H1 (cell line): Measurements from ENCODE around the gene FCMR. TPM values are rescaled to one million over a fixed set of nuclear protein-coding genes. Genes with fewer than 3 reads are reported as not detected.

Experiments
- CTCF ChIA-PET: fragments of 300-600 bp; sonication (Branson Sonifier 250); formaldehyde crosslinking; loops from one replicate; lab custom pipeline; 2021; ENCODE audit not compliant: partially characterized antibody; lab: Charles Lee
- POLR2A ChIA-PET: fragments of 300-600 bp; sonication (Branson Sonifier 250); formaldehyde crosslinking; loops from one replicate; lab custom pipeline; 2021; ENCODE audit warnings: inconsistent platforms; ENCODE audit not compliant: partially characterized antibody; lab: Charles Lee
- DNase-seq, 2 experiments: peaks; one replicate each; pipeline versions ENCODE4 v3.0.0 to v3.0.0-alpha.2; 2010 to 2022; ENCODE audit warnings: low spot score in 2 of 2, low read depth in 1 of 2, mixed read lengths in 1 of 2
- FAIRE-seq: peaks from 2 replicates; lab custom pipeline; 2011; peaks lifted over from hg19 to GRCh38; lab: Jason Lieb, UNC
- H2AFZ ChIP-seq: 2 replicates; pipeline ENCODE4 v1.8.1; 2012; ENCODE audit warnings: low read length, inconsistent platforms
- H2AK5ac ChIP-seq: 2 replicates; pipeline ENCODE4 v1.6.1; 2013; ENCODE audit warnings: low read depth, low read length
- H2BK120ac ChIP-seq: replicated peaks from 2 replicates; pipeline ENCODE3; 2013; ENCODE audit warnings: low read depth, low read length, inconsistent platforms
- H2BK12ac ChIP-seq: 2 replicates; pipeline ENCODE4 v1.6.1; 2013; ENCODE audit warnings: low read depth, low read length
- H2BK15ac ChIP-seq: 2 replicates; pipeline ENCODE4 v1.6.1; 2013; ENCODE audit warnings: low read length
- H2BK20ac ChIP-seq: 2 replicates; pipeline ENCODE4 v1.6.1; 2013; ENCODE audit warnings: low read length
- H2BK5ac ChIP-seq: 2 replicates; pipeline ENCODE4 v1.6.1; 2013; ENCODE audit warnings: low read depth, low read length
- H3K14ac ChIP-seq: 2 replicates; pipeline ENCODE4 v1.6.1; 2013; ENCODE audit warnings: inconsistent platforms; ENCODE audit not compliant: insufficient read length
- H3K18ac ChIP-seq: 2 replicates; pipeline ENCODE4 v1.6.1; 2013; ENCODE audit warnings: low read length; ENCODE audit errors: extremely low read depth
- H3K23ac ChIP-seq: 2 replicates; pipeline ENCODE4 v1.6.1; 2013; ENCODE audit warnings: inconsistent platforms; ENCODE audit not compliant: insufficient read length
- H3K23me2 ChIP-seq: 2 replicates; pipeline ENCODE4 v1.6.1; 2013; ENCODE audit warnings: low read depth, low read length
- H3K27ac ChIP-seq: 2 replicates; pipeline ENCODE4 v1.6.1; 2011; ENCODE audit warnings: low read depth, low read length, inconsistent platforms
- H3K27me3 ChIP-seq, 4 experiments: replicated peaks in 1 of 4; 1 replicate in 1 of 4; 2 replicates in 3 of 4; pipeline versions ENCODE4 v1.6.1 to v1.8.1; 2011 to 2013; ENCODE audit warnings: low read length in 3 of 4, mild to moderate bottlenecking in 3 of 4, inconsistent platforms in 2 of 4, mixed read lengths in 2 of 4, moderate library complexity in 1 of 4; ENCODE audit not compliant: control insufficient read depth in 3 of 4, insufficient read depth in 3 of 4; ENCODE audit errors: extremely low read depth in 1 of 4
- H3K36me3 ChIP-seq, 4 experiments: 2 replicates each; pipeline versions ENCODE4 v1.6.1 to v1.8.1; 2011 to 2013; ENCODE audit warnings: mild to moderate bottlenecking in 4 of 4, low read length in 3 of 4, moderate library complexity in 2 of 4, control low read depth in 1 of 4, inconsistent platforms in 1 of 4; ENCODE audit not compliant: insufficient read depth in 4 of 4, control insufficient read depth in 2 of 4
- H3K4ac ChIP-seq: replicated peaks from 2 replicates; pipeline ENCODE3; 2013; ENCODE audit warnings: low read length, low read depth, mixed read lengths, inconsistent platforms; ENCODE audit not compliant: insufficient read length
- H3K4me1 ChIP-seq, 4 experiments: replicated peaks in 1 of 4; 1 replicate in 1 of 4; 2 replicates in 3 of 4; pipeline versions ENCODE4 v1.6.1 to v1.8.1; 2011 to 2013; ENCODE audit warnings: low read length in 3 of 4, inconsistent platforms in 2 of 4, mixed read lengths in 1 of 4; ENCODE audit not compliant: insufficient read depth in 4 of 4, control insufficient read depth in 3 of 4
- H3K4me2 ChIP-seq, 2 experiments: 2 replicates each; pipeline versions ENCODE4 v1.6.1 to v1.8.1; 2011 to 2013; ENCODE audit warnings: low read depth in 2 of 2, low read length in 2 of 2, control low read depth in 1 of 2, inconsistent platforms in 1 of 2, mild to moderate bottlenecking in 1 of 2; ENCODE audit not compliant: insufficient read depth in 1 of 2
- H3K4me3 ChIP-seq, 4 experiments: fragments of 200-600, 300-600 bp in 1 of 4; sonication (generic), shearing (Covaris generic), sonication (Bioruptor Twin) in 1 of 4; 2 replicates each; pipeline versions ENCODE4 v1.5.1 to v1.8.1; 2011 to 2016; ENCODE audit warnings: low read length in 4 of 4, low read depth in 3 of 4, control low read depth in 2 of 4, inconsistent platforms in 2 of 4, mild to moderate bottlenecking in 2 of 4, mixed read lengths in 1 of 4, moderate library complexity in 1 of 4; ENCODE audit not compliant: insufficient read depth in 2 of 4; ENCODE audit errors: extremely low read depth in 1 of 4
- H3K56ac ChIP-seq: replicated peaks from 2 replicates; pipeline ENCODE3; 2013; ENCODE audit warnings: low read depth, mild to moderate bottlenecking, mixed read lengths, low read length, inconsistent platforms; ENCODE audit not compliant: insufficient read length
- H3K79me1 ChIP-seq: 2 replicates; pipeline ENCODE4 v1.6.1; 2013; ENCODE audit warnings: low read depth, low read length, control low read depth
- H3K79me2 ChIP-seq, 2 experiments: 2 replicates each; pipeline versions ENCODE4 v1.6.1 to v1.8.1; 2012 to 2013; ENCODE audit warnings: low read length in 2 of 2, mild to moderate bottlenecking in 2 of 2, inconsistent platforms in 1 of 2; ENCODE audit not compliant: insufficient read depth in 2 of 2, control insufficient read depth in 1 of 2
- H3K9ac ChIP-seq, 4 experiments: replicated peaks in 1 of 4; 1 replicate in 1 of 4; 2 replicates in 3 of 4; pipeline versions ENCODE4 v1.6.1 to v1.8.1; 2011 to 2013; ENCODE audit warnings: low read depth in 3 of 4, low read length in 3 of 4, control low read depth in 2 of 4, mild to moderate bottlenecking in 2 of 4, moderate library complexity in 2 of 4, inconsistent platforms in 1 of 4; ENCODE audit errors: extremely low read depth in 1 of 4
- H3K9me3 ChIP-seq, 2 experiments: 2 replicates each; pipeline versions ENCODE4 v1.6.1 to v1.8.1; 2012 to 2013; ENCODE audit warnings: mild to moderate bottlenecking in 2 of 2, moderate library complexity in 2 of 2, control low read depth in 1 of 2, inconsistent platforms in 1 of 2, low read depth in 1 of 2, low read length in 1 of 2, mixed read lengths in 1 of 2; ENCODE audit not compliant: insufficient read depth in 2 of 2
- H4K20me1 ChIP-seq, 2 experiments: replicated peaks in 1 of 2; 2 replicates each; pipeline versions ENCODE3 to v1.8.1; 2011 to 2013; ENCODE audit warnings: inconsistent platforms in 2 of 2, low read length in 2 of 2, mild to moderate bottlenecking in 1 of 2; ENCODE audit not compliant: insufficient read depth in 2 of 2, control insufficient read depth in 1 of 2
- H4K5ac ChIP-seq: 2 replicates; pipeline ENCODE4 v1.6.1; 2013; ENCODE audit warnings: low read length, low read depth, mixed read lengths, inconsistent platforms; ENCODE audit not compliant: insufficient read length
- H4K8ac ChIP-seq: 2 replicates; pipeline ENCODE4 v1.8.0; 2013; ENCODE audit warnings: mild to moderate bottlenecking, moderate library complexity, low read length, inconsistent platforms; ENCODE audit not compliant: insufficient read depth; ENCODE audit errors: extremely low read depth
- H4K91ac ChIP-seq: replicated peaks from 2 replicates; pipeline ENCODE3; 2013; ENCODE audit warnings: low read length, mixed read lengths, inconsistent platforms; ENCODE audit not compliant: insufficient read length
- BACH1 ChIP-seq: IDR thresholded peaks from 2 replicates; pipeline ENCODE4 v1.6.1; 2012; ENCODE audit warnings: low read length, improper control_type of control experiment
- BCL11A ChIP-seq, 2 experiments: IDR thresholded peaks; one replicate each; pipeline ENCODE4 v1.6.1; 2011; ENCODE audit warnings: low read depth in 2 of 2, low read length in 2 of 2, mild to moderate bottlenecking in 2 of 2
- CHD1 ChIP-seq: IDR thresholded peaks from 2 replicates; pipeline ENCODE4 v1.6.1; 2012; ENCODE audit warnings: low read depth, low read length, improper control_type of control experiment
- CTBP2 ChIP-seq: IDR thresholded peaks from 2 replicates; pipeline ENCODE4 v1.7.0; 2011; ENCODE audit warnings: borderline replicate concordance, mild to moderate bottlenecking, moderate library complexity, mixed read lengths, low read length; ENCODE audit not compliant: insufficient read depth, insufficient read length
- EZH2 ChIP-seq: fragments of 200-600 bp; sonication (generic); IDR thresholded peaks from 2 replicates; pipeline ENCODE4 v1.7.1; 2012; ENCODE audit warnings: low read depth, mild to moderate bottlenecking, moderate library complexity, low read length, inconsistent platforms; ENCODE audit not compliant: severe bottlenecking
- FOSL1 ChIP-seq: IDR thresholded peaks from 2 replicates; pipeline ENCODE4 v1.6.1; 2011; ENCODE audit warnings: mild to moderate bottlenecking, low read depth, low read length, moderate library complexity; ENCODE audit not compliant: insufficient read depth
- MAFK ChIP-seq: IDR thresholded peaks from 2 replicates; pipeline ENCODE4 v1.6.1; 2012; ENCODE audit warnings: low read depth, mild to moderate bottlenecking, improper control_type of control experiment, low read length
- POU5F1 ChIP-seq: IDR thresholded peaks from 2 replicates; pipeline ENCODE4 v1.6.1; 2011; ENCODE audit warnings: low read depth, mild to moderate bottlenecking, low read length, moderate library complexity
- TEAD4 ChIP-seq: IDR thresholded peaks from 2 replicates; pipeline ENCODE4 v1.6.1; 2012; ENCODE audit warnings: low read depth, low read length, inconsistent platforms, mixed read lengths
- ZNF274 ChIP-seq: IDR thresholded peaks from 2 replicates; pipeline ENCODE4 v1.7.0; 2012; ENCODE audit warnings: low read length, borderline replicate concordance; ENCODE audit errors: extremely low read depth
- WGBS, 2 experiments: shearing (Covaris generic) in 1 of 2; methylation state at CpG; one replicate each; pipeline versions ENCODE4 v1.1.6 to v1.1.7; 2013 to 2015; ENCODE audit warnings: low lambda C conversion rate in 2 of 2, mixed read lengths in 2 of 2, inconsistent platforms in 1 of 2, low coverage in 1 of 2, missing lambda C conversion rate in 1 of 2; ENCODE audit not compliant: insufficient replicate concordance in 2 of 2, insufficient coverage in 1 of 2, insufficient read length in 1 of 2; ENCODE audit errors: extremely low coverage in 1 of 2, missing lambda C conversion rate in 1 of 2; 5-methylcytosine and 5-hydroxymethylcytosine counted together
- polyA plus RNA-seq, 7 experiments: library from polyadenylated mRNA; depleted of rRNA in 3 of 7; stranded (reverse) in 5 of 7; unstranded in 2 of 7; fragments of >200 nt in 5 of 7; fragments of 200-250 nt in 2 of 7; gene quantifications; 1 replicate in 5 of 7; 2 replicates in 1 of 7; 4 replicates in 1 of 7; pipeline versions ENCODE4 v1.2.1 to v1.2.3, GENCODE V29; 2011 to 2013; ENCODE audit warnings: missing spikeins in 2 of 7, mixed read lengths in 2 of 7
- total RNA-seq: library from RNA; stranded (reverse); fragmentation: NEBNext Ultra II Directional; extraction: Animal tissue kit (Norgen Biotek cat#: 25700); gene quantifications from 2 replicates; pipeline ENCODE4 v1.2.1, GENCODE V29; 2021
- TF ChIP-seq, protein P1 (sequence below): IDR thresholded peaks from 2 replicates; pipeline ENCODE4 v1.6.1; 2012; ENCODE audit warnings: inconsistent platforms
- TF ChIP-seq, protein P2 (sequence below): IDR thresholded peaks from 2 replicates; pipeline ENCODE4 v1.6.1; 2012; ENCODE audit warnings: inconsistent platforms

The FCMR gene
- total and polyA plus RNA-seq, 2 of the 8 experiments (the other 6 are each of a cell fraction or from before 2014, with no cell fraction given) = 0.53 TPM; not detected in 1

DNA sequence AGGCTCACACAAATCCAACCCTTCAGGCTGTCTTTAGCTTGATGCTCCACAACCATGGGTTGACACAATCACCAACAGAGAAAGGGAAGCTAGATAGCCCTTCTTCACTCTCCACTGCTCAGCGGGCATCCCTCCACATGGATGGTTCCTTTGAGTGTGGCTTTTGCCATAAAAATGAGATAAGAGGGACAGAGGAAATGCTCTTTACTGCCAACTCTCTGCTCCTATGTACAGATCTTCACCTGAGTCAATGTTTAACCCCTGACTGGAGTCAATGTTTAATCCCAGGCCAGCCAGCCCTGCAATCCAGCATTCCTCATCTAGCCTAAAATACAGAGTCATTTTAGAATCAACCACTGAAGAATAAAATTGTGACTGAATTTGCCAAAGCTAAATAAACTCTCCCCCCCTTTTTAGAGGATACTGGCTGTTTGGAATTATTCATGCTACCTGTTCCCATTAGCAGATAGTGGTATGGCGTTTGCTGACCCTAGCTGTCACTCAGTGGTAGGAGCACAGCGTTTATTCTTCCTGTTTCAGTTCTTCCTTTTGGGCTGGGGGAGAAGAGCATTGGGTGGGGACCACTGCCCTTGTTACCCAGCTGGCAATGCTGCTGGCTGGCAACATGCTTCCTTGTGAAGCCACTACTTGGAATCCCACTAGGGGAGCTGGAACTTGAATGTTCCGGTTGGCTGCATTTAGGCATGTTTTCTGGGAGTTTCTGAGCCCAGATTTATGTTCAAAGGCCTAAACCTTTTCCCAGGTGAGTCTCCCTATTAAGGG is 29.8 kb upstream of the FCMR start:
- H3K79me2 ChIP-seq = no peaks in the 10 kb centered on the region
- H3K4me2 ChIP-seq = no peak overlapping the region
- no peak overlapping the region for H3K18ac ChIP-seq
- H3K79me1 ChIP-seq = no peaks in the 10 kb centered on the region
- H3K9ac ChIP-seq = no peak overlapping the region
- H4K8ac ChIP-seq = no peak overlapping the region
- H3K4me3 ChIP-seq = no peak overlapping the region
- H2AFZ ChIP-seq = no peak overlapping the region
- CTCF ChIA-PET = interaction anchor here (0.6 to 13.6 kb wide), 7 partner anchors 19 to 153 kb away, joined by 3 to 226 read pairs (median 4); partner anchors contain the start of gene FCAMR
- H4K20me1 ChIP-seq = no peaks in the 10 kb centered on the region
- H2BK12ac ChIP-seq = no peak overlapping the region
- H2BK120ac ChIP-seq = no peak overlapping the region
- H2BK15ac ChIP-seq = no peak overlapping the region
- no peak overlapping the region for H3K56ac ChIP-seq
- no peak overlapping the region for H3K23ac ChIP-seq
- H4K5ac ChIP-seq = no peak overlapping the region
- DNase-seq (no peak), FAIRE-seq (no peak)
- no peaks in the 10 kb centered on the region for H3K9me3 ChIP-seq
- H3K27ac ChIP-seq = no peak overlapping the region
- 86% methylated on average over 4 of the region's 4 CpGs; no CpG with 5 or more reads in 1 of the 2 experiments for whole genome bisulfite sequencing, 2 experiments
- H3K23me2 ChIP-seq = no peaks in the 10 kb centered on the region
- H2BK5ac ChIP-seq = no peak overlapping the region
- H4K91ac ChIP-seq = no peak overlapping the region
- no peak overlapping the region for H2AK5ac ChIP-seq
- H3K4me1 ChIP-seq = no peaks in the 10 kb centered on the region
- no peak overlapping the region for H3K4ac ChIP-seq
- H3K36me3 ChIP-seq = no peaks in the 10 kb centered on the region
- POLR2A ChIA-PET = interaction anchor here (1.4 kb wide), 1 partner anchor 16 kb away, joined by 3 read pairs; no protein-coding TSS in a partner anchor
- H3K14ac ChIP-seq = no peak overlapping the region
- H3K27me3 ChIP-seq = peaks cover 0 to 3% (median 0%) of the 10 kb centered on the region in 4 experiments; a peak in 1 of 7 replicates
- H2BK20ac ChIP-seq = no peak overlapping the region
- TF ChIP-seq EZH2 (no peak), BACH1 (no peak), ZNF274 (no peak), POU5F1 (no peak), MAFK (no peak), BCL11A (IDR thresholded peaks at IDR 0.05; ENCODE audit: low read depth in 2 of 2, low read length in 2 of 2) (no peak), CTBP2 (no peak), FOSL1 (no peak), TEAD4 (no peak), CHD1 (no peak)
- TF ChIP-seq, protein P1, sequence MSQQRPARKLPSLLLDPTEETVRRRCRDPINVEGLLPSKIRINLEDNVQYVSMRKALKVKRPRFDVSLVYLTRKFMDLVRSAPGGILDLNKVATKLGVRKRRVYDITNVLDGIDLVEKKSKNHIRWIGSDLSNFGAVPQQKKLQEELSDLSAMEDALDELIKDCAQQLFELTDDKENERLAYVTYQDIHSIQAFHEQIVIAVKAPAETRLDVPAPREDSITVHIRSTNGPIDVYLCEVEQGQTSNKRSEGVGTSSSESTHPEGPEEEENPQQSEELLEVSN = no peak
- TF ChIP-seq, protein P2, sequence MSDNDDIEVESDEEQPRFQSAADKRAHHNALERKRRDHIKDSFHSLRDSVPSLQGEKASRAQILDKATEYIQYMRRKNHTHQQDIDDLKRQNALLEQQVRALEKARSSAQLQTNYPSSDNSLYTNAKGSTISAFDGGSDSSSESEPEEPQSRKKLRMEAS = no peak
